RKO (cell line): ENCODE measurements around the gene SNX30.

Experiments used
- DNase-seq: peaks from one replicate; pipeline ENCODE4 v3.0.0-alpha.2; 2016; ENCODE audit warnings: low spot score

Gene SNX30

DNA sequence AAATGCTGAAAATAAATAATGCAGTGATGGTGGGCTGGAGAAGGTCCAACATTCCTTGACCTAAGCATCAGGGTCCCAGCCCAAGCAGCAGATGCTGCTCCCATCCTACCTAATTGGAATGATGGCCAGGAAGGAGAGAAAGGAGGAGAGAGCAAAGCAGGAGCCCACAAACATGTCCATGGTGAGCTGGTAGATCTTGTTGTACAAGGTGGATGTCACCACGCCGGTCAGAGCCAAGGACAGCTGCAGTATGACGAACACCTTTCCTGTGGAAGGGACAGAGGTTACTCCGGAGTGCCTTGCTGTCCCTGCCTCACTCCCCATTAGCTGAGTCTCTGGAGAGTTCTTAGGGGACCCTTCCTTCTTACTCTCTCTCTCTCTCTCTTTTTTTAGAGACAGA is 135.8 kb downstream of the SNX30 start:
- DNase-seq, result no peak

- DNase-seq, result peak; percentile 10
Observed at GRCh38 chr9:112887381-112887780, 136.8 kb downstream of the SNX30 start.

DNA sequence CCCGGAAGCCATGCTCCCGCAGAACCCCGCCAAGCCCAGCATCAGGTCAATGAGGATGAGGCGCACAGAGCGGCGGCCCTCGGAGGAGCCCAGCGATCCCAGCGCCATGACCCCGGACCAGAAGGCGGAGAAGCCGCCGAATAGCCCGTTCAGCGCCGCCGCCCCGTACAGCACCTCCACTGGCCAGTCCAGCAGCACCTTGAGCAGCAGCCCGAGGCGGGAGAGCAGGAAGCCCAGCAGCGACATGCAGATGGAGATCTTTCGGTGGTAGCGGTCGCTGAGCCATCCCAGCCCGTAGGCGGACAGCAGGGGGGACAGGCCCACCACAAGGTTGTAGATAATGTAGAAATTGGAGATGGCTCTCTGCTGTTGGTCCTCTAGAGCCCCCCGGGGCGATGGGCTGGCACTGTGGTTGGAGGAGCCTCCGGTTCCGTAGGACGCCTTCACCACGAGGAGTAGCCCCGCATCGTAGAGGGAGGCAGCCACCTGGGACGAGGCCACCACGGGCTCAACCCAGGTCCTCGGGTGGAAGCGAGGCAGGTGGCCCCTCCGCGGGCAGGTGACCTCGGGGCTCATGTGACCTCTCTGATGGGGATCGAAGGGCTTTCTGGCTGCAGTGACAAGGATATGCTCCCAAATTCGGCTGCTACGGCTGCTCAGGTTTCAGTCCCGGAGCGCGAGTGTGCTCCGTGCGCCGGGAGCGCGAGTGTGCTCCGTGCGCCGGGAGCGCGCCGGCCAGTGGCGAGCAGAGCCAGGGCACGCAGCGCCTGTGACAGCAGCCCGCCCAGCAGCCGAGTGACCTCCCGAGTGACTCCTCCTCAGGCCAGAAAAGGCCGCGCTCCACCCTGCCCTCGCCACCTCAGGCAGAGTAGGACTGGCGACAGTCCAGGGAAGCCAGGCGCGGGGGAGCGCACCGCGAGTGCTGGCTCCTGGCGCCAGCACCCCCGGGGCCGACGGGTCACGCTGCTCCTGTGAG is 139.8 kb downstream of the SNX30 start, which contains the start of gene SLC46A2:
Gene SLC46A2, minus strand, starts transcription at position 771 of the 976 bp plus-strand sequence. Its CDS starts 195 bp downstream, at position 576.
- DNase-seq, result no peak

- DNase-seq, result no peak
Observed at GRCh38 chr9:112891521-112891920, 141.0 kb downstream of the SNX30 start.

DNA sequence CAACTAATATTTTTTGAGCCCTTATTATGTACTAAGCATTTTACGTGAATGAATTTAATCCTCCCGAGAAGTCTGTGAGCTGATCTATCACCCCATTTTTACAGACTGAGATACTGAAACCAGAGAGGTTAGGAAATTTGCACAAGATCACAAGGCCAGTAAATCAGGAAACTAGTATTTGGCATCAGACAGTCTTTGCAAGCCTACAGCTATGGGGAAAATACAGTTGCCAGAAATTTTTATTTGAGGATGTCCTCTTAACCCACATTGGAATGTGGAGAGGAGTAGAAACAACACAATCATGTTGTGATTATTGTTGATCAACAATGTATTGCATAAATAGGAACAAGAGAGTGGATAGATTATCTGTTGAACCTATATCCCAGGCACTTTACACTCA is 142.4 kb downstream of the SNX30 start:
- no peak for DNase-seq

DNA sequence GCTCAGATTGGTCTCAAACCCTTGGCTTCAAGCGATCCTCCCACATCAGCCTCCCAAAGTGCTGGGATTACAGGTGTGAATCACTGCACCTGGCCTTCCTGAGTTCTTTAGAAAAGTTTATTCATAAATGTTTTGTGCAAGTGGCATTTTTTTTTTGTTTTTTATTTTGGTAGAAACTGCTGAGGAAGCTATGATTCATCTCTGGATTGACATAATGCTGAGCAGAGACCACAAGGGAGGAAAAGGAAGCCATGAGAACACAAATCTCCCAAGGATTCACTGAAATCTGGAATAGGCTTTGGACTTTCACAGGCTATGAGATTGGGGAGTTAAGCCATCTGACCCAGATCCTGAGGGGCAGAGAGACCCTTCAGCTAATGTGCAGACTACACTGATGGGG is 143.5 kb downstream of the SNX30 start:
- peak; percentile 15 for DNase-seq

DNA sequence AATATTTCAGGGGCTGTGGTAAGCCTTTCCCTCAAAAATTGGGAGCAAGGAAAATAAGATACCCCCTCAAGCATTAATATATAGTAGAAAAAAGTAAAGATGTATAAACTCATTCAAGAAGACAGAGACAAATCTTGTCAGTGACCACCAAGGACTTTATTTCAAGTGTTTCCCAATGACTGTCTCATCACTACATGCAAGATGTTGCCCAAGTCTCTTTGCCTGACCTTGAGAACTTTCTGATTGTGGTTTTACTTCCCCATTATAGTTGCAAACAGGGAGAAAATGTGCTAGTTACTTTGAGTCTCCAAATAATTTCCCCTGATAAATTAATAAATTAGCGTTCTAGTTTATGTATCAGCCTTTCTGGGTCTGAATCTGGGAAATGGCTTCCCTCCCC is 144.1 kb downstream of the SNX30 start:
- DNase-seq, result no peak

GRCh38 chr9:112896131-112896530 is 145.6 kb downstream of the SNX30 start:
- DNase-seq, result no peak

GRCh38 chr9:112898872-112899311 is 148.3 kb downstream of the SNX30 start:
- no peak for DNase-seq

GRCh38 chr9:112900488-112900887 is 149.9 kb downstream of the SNX30 start:
- no peak for DNase-seq

- DNase-seq, result no peak
Observed at GRCh38 chr9:112900901-112901300, 150.3 kb downstream of the SNX30 start.

GRCh38 chr9:112905084-112905483 is 154.5 kb downstream of the SNX30 start:
- DNase-seq, result no peak

GRCh38 chr9:112911736-112912135 is 161.2 kb downstream of the SNX30 start:
- DNase-seq, result no peak

DNA sequence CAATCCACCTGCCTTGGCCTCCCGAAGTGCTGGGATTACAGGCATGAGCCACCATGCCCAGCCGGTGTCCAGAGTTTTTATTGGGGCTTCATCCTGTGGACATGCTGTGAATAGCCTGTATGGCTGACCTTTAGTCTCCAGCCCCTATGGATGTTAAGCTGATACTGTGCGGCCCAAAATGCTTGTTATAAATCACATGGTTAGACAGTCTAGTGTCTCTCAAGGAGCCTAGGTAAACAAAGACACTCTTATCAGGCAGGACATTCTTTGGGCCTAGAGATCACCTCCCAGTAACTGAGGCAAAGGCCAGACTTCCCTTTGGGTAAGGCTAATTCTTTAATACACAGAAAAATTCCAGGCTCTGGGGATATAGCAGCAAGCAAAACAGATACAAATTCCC is 162.1 kb downstream of the SNX30 start:
- DNase-seq, result no peak

DNA sequence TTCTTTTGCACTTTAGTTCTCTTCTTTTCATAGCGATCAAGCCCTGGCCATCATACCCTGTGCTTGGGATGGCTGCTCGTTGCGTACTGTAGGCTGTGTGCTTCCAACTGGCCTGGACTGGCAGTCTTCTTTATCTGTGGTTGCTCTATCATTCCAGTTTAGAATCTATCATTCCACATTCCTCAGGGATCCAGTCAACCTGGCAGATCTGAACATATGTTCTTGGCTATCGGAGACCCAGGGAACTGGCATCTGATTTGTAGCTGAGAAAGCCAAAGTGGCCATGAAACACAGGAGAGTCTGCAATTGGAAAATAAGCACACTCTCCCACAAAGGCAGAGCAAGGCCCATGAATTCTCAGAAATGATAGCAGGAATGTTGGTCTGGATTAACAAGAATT is 162.8 kb downstream of the SNX30 start:
- DNase-seq, result no peak

GRCh38 chr9:112914524-112914923 is 164.0 kb downstream of the SNX30 start:
- DNase-seq, result no peak

- peak; percentile 64 for DNase-seq
Observed at GRCh38 chr9:112917047-112917986, 166.8 kb downstream of the SNX30 start.

GRCh38 chr9:112917987-112918362 is 167.4 kb downstream of the SNX30 start:
- no peak for DNase-seq

DNA sequence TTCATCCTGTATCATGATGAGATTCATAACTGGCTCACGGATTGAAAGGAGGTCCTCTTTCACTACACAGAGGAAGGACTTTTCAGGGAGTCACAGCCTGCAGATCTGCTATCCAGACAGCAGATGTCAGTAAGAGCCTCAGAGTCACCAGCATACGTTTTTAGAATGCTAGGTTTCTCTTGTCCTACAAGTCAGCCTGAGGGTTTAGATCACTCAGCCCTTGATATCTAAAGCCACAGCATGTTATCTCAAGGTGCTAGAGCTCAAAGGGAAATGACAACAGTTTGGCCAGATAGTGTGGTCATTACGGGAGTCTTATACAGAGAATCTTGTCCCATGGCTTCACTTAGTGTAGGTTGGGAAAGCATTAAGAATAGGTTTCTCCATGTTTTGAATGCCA is 171.0 kb downstream of the SNX30 start:
- DNase-seq, result peak; percentile 80
